HK-2 (cell line): ENCODE results near the gene DIP2C.

Experiments used
- DNase-seq: peaks from one replicate; pipeline ENCODE4 v3.0.0-alpha.2; 2018; ENCODE audit not compliant: unreplicated experiment

Gene DIP2C

DNA sequence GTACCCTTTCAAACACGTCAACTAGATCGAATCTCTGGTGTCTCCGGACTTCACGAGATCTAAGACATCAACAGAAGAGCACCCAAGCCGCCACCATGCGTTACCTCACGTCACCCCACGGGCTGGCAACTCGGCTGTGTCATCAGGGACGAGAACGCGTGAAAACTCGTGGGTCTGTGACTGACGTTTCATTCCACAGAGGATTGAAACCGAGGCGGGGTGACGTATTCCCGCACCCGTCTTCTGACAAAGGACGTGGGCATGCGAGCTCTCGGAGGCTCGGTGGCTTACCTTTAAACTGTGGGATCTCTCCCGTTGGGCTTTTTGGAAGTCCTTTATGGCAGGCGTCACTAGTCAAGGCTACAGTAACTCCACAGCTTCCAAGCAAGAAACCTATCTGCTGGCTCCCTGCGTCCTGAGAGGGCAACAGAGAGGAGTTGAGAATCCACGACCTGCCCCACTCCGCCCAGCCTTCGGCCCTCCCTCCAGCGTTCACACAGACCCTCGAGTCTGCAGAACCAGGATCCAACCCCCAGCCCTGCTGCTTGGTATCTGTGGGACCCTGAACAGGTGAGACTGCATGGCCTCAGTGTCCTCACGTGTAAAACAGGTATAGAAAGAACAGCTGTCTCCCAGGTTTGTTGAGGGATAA, 298.9 kb downstream of the DIP2C start:
- no peak for DNase-seq

DNA sequence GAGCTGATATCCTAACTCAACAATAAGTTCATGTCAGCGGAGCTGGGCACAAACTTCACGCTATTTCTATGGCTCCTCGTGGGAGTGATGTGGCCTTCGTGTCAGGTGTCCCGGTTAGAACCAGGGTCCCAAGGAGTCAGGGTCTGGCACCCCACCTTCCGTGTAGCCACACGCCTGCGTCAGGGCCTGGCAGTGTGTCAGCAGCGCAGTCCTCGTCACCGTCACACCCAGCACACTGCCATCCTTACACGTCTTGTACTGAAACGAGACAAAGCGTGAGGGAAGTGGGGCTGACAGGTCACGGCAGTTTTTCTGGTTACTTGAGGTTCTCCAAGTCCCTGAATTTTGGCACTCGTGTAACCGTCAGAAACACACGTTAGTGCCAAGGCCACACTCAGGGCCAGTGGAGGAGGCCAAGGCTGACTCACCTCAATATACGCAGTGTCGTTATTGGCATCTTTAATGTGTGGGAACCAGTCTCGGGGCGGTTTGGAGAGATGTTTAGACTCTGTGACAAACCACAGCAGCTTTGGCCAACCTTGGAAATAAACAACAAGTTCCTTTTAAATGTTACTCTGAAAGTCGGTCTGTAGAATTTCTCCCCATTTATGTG, 299.5 kb downstream of the DIP2C start:
- no peak for DNase-seq

DNA sequence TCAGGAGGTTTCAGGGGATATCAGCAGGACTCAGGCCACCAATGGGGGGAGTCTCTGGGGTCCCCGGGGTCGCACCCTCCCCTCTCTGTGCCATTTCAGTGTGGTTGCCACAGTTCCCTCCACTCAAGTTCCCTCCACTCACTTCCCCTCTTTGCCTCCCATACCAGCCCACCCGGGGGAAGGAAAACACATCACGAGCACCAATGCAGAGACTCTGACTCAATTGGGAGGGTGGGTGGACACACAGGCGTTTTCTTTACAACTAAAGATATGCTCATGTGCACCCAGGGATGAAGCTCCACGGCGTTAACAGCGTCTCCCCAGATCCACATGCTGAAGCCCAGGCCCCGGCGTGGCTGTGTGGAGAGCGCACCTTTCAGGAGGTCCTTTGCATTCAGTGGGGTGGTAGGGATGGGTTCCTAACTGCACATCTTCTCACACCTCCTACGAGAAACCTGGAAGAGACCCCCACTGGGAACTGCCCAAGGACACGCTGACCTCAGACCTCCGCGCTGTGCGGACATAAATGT, 300.1 kb downstream of the DIP2C start:
- no peak for DNase-seq

DNA sequence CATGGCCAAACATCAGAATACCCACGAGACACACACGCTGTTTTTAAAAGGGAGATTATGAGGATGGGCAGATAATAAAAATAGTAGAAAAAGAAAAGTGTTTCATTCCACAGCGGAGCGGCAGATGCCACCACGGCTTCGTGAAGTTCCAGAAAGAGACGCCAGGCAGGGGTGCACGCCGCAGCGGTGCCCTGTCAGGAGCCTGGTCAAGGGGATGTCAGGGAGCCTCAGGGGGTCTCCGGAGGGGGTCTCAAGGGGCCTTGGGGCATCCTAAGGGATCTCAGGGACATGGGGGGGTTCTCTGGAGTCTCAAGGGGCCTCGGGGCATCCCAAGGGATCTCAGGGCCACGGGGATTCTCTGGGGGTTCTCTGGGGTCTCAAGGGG, 300.8 kb downstream of the DIP2C start:
- no peak for DNase-seq

DNA sequence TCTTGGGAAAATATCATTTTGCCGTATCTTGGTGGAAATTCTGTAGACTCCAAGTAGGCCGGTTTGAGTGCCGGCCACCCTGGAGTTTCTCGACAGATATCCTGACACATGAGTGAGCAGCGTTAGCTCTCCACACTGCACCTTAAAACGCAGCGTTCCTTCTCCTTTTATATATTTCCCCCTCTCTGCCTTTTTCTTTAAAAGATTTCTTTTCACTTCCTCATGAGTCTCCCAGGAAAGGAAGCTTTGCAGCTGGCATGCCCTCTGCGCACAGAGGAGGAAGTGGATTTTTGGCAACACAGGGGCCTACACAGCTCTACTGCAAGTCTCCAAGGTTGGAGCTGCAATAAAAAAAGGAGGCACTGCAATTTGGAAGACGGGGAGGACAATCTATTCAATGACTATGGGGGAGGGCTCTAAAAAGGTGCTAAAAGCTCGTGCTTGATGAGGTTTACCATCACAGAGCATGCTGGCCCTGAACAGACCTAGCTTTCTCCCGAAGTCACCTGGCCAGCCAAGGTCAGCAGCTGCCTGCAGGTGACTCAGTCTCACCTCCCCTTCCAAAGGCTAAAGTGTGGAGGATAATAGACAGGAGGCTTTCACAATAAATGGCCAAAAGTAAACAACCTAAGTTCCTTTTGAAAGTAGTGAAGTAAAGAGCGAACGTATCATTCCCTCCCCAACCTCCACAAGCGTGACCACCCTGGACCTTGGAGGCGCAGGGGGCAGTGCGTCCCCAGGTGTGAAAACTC, 301.4 kb downstream of the DIP2C start:
- no peak for DNase-seq

DNA sequence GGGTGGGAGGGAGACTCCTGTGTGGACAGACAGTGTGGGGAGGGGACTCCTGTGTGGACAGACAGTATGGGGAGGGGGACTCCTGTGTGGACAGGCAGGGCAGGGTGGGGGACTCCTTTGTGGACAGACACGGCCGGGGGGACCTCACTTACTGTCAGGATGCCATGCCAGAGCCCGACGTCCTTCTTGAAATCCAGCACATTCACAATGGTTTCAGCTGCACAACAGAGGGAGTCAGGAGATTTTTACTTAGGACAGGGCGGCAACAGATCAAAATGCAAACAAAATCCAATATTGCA, 301.9 kb downstream of the DIP2C start:
- no peak for DNase-seq

DNA sequence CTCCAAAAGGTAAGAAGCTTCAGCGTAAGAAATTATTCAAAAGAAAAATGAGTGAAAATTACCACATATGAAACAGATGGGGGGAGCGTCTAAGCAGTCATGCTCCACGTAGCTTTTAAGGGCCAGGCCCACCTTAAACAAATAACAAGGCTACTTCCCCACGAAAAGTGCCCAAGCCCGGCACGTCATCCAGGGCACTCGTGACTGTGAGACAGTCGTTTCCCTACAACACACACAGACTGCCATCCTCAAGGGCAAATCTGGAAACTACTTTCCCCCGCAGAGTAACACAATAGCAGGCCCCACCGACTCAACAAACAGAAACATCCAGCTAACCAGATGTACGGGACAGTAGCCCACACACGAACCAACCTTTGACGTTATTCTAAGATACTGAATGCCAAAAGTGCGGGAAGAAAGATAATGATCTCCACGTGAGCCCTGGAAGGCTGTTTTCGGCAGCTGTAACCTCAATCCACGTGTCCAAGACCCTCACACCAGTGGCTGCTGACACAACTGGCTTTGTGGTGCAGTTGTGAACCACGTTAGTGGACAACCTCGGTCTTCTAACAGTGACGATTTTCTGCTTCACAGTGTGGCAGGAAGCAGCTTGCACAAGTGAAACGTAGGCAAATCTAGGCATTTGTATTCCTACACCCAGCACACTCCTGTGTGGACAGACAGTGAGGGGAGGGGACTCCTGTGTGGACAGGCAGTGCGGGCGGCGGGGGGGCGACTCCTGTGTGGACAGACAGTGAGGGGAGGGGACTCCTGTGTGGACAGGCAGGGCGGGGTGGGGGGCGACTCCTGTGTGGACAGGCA, 302.5 kb downstream of the DIP2C start:
- DNase-seq = no peak

DNA sequence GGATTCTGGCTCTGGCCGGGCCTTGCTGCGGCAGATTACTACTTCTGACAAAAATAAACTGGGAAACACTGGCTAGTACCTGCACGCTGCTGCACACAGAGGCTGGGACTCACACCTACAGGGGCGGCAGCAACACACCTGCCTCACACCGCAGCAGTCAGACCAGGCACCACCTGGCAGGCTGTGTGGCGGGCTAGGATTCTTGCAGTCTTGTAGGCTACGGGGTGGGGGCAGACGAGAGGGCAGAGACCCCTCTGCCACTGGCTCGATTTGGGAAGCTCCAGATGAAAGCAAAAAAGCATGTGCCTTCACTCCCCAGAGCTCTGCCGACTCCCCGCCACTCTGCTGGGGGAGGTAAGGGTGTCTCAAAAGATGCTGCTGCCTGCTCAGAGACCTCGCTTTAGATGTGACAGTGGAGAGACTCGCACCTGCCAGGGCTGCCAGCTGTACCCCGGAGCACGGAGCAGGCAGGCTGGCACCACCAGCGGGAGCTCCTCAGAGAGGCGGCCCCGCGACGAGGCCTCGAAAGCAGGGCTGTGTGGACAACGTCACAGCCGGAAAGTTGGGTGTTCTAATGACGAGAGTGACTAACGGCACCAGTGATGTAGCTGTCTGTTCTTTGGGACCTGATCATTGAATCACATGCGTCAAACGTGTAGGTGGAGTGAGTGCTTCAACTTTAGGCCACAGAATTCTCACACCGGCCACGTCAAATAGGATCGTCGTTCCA, 303.7 kb downstream of the DIP2C start:
- no peak for DNase-seq

DNA sequence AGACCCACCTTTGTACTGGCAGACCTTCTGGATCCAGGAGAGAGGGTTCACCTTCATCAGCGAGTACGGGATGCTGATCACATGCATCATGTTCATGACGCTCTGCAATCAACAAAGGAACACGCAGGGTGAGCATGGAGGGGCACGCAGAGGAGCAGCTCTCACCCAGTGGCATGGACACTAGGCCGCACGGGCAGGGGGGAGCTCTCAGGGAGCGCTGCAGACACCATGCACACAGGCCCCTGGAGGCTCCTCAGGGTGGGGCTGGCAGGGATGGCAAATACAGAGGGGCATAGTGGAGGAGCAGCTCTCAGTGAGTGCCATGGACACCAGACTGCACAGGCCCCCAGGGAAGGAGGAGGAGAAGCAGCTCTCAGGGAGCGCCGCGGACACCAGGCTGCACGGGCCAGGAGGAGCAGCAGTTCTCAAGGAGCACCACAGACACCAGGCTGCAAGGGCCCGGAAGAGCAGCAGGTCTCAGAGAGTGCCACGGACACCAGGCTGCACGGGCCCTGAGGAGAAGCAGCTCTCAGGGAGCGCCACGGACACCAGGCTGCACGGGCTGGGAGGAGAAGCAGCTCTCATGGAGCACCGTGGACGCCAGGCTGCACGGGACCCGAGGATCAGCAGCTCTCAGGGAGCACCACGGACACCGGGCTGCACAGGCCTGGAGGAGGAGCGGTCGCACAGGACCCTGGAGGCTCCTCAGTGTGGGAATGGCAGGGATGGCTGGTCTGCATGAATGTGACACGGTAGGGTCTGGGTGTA, 304.7 kb downstream of the DIP2C start:
- no peak for DNase-seq

DNA sequence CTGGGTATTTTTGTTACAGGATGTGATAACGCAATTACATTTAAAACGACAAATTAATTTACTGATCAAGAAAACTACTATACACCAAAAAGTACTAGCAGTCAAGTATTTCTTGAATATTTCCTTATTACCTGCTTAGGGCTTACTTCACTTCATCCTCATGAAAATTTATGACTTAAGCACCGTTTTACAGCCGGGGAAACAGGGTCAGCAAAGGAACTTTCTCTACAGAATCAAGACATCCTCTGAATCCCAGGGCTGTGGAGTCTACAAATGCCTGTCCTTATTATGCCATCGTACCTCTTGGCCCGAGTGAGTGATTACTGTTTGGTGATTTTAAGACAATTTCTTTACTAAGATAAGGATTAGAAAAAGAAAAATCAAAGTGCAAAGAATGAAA, 305.9 kb downstream of the DIP2C start:
- no peak for DNase-seq

DNA sequence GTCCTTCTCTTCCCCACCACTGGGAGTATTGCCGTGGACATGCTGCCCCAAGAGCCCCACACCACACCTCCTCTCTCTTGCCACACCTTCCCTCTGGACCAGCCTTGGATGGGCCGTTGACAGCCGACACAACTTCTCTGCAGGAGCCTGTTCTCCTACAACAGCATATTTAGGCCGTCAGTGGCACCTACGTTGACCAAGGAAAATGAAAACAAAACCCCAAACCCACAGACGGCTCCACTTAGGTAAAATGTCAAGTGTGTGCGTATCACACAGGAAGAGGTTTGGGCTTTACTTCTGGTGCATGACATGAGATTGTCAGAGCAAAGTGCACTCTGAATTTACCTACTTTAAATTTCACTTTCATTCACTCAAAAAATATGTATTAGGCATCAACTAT, 307.7 kb downstream of the DIP2C start:
- DNase-seq = no peak

DNA sequence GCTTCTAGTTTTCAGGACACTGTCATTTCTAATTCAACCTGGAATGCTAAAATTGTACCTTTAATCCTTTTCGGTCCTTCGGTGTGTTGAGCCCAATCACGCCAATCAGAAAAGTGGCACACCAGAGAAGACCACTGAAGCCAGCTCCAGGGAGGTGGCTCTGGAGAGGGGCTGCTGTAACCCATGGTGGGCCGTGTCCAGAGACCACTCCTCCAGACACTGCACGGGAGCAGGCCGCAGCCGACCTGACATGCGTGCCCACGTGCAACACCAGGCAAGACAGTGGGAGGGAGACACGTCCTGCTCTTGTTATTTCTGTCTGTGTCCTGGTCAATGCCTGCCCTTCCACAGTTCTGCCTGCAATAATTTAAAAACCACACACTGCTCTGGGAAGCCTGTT, 308.1 kb downstream of the DIP2C start:
- DNase-seq = no peak

DNA sequence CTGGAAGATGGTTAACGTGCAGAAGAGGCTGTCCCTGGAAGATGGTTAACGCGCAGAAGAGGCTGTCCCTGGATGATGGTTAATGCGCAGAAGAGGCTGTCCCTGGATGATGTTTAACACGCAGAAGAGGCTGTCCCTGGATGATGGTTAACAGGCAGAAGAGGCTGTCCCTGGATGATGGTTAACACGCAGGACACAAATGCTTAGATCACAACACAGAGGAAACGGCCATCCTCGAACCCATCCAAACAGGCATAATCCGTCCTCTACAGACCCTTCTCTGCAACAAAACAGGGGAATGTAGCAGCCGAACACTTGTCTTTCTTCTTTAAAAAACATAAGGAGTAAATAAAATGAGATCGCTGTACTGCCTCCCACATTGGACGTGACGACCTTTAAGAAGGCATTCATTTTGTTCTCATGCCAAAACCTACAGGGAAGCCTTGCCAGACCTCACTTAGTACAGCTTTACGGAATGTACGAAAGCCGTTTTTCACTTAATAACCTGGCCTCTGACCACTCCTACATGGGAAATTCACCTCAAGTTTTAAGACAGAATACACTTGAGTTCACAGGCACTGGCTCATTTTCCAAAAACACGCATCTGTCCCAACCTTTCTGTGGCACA, 309.0 kb downstream of the DIP2C start:
- no peak for DNase-seq

DNA sequence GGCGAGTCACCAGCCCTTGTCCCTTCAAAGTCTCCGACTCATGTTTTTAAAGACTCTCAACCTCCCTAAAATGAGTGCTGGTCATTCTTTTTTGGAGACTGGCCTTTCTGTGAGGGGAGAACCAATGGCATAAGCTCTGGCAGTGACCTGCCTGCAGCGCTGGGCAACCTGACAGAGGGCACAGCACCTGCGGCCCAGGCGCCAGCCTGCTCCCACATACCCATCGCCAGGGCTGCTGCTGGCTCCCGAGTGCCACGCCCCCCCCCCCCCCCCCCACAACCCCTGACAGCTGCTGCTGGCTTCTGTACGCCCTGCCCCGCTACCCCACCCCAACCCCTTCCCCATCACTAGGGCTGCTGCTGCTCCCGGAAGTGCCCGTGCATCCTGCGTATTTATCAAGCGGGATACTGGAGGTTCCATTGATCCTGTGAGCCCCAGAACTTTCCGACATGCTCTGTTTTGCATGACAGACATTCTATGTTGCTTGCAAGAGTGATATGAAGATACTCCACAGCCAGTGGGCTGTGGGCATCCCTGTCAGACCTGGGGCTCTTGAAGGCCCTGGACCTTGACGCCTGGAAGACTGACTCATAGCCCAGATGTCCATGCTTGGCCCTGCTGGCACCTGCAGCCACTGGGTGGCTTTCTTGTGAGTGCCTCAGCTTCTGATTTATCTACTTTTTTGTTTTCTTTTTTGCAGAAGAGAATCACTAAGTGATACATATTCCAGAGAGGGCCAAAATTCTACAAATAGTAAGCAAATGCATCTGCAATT, 310.4 kb downstream of the DIP2C start:
- DNase-seq = no peak

DNA sequence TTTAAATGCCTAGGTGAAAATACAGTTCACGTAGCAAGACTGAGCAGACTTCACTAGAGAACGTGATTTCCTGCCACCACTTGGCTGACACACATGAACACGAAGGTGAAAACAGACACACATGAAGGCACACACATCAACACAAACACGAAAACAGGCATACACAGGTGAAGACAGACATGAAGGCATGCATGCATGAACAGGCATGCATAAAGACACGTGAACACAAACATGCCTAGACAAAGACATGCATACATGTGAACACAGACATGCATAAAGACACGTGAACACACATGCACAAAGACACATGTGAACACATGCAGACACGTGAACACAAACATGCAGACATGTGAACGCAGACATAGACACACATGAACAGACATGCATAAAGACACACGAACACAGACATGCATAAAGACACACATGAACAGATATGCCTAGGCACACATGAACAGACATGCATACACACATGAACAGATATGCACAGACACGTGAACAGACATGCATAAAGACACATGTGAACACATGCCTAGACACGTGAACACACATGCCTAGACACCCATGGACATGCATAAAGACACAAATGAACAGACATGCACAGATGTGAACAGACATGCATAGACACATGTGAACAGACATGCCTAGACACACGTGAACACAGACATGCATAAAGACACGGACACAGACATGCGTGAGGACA, 311.1 kb downstream of the DIP2C start:
- no peak for DNase-seq

DNA sequence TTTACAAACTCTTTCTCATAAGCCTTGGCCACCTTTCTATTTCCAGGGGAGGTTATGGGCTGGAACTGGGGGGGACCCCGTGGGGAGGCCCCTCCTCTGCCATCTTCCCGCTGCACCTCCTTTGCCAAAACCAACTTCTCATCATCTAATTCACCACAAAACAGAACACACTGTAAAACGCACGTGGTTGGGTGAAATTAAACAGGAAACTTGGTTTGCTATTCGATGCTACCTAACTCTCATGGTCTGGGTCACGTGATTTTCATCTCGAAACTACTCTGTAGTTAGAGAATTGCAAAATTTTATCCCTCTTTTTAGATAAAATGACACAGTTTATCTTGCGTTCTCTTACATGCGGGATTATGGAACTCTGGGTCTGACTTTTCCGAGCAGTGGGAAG, 312.2 kb downstream of the DIP2C start:
- no peak for DNase-seq

DNA sequence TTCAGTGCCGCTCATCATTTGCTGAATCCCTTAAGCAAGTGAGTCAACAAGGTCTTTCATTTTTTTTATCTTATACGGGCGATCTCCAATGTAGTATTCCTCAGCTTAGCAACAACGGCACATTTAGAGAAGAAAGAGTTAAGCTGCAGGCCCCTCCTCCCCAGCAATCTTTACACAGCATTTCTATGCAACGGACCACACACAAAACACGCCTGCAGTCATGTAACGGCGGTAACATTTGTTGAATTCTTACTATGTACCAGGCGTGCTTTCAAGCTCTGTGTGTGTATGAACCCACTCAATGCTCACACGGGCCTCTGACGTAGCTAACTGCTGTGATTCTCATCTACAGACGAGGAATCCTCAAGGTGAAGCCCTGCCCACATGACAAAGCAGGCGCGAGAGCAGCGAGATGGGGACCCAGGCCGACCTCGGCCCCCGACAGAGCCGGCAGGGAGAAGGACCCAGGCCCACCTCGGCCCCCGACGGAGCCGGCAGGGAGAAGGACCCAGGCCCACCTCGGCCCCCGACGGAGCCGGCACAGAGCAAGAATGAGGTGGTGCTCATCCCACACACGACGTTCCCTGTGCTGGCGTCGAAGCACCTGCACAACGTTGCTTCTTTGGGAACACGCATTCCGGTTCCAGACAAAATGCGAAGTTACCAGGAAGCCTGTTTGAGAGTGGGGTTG, 313.5 kb downstream of the DIP2C start:
- no peak for DNase-seq

DNA sequence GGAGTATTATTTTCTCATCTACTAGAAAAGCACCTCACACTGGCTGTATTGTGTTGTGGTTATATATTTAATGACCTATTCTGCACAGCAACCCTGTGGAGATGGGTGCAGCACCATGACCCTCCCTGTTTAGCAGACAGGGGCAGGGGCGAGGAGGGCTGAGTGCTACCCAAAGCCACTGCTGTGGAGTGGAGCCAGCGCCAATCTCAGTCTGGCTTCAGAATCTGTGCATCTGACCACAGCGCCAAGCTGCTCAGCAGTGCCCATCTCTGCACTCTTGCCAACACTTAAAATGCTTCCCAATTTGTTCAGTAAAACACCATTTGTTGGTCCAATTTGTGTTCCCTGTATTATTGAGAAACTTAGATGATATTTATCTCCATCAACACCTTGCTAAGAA, 315.1 kb downstream of the DIP2C start:
- DNase-seq = no peak
